ENCODE data around the gene SLC39A10. TPM values are rescaled to one million over a fixed set of nuclear protein-coding genes. Genes with fewer than 3 reads are reported as not detected.
A peak's percentile ranks its signal among the peaks of the same experiment; 100 is the strongest.

Gene SLC39A10
- total and polyA plus RNA-seq, 2 of the 4 experiments (the other 2 are of a cell fraction) = 17.6 to 64.7 TPM

DNA sequence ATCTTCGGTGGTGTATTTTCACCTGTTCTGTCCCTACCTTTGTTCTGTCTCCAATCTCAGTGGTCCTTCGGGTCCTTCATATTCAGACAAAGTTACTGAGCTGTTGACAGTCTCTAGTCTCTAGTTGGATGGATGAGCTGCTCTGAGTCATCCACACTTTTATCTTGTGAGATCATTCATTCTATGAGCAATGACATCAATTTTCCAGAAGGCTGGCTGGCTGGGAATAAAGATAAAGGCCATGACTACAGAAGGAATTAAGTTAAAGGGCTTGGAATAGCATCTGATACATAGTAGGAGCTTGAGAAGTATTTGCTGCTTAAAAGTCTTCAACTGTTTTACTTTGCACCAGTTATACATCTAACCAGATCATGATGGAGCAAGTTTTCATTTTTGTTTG is 43.1 kb upstream of the SLC39A10 start:
- H2BK120ac ChIP-seq (ENCODE audit: low read depth, low read length) = peak overlapping the region; percentile 80; the same call in 1 of the 2 replicates
- TF ChIP-seq BHLHE40 (IDR thresholded peaks at IDR 0.05; ENCODE audit: low read depth, low read length) (peak; percentile 26; the same call in 1 of the 2 replicates), NFE2L2 (IDR thresholded peaks at IDR 0.05; ENCODE audit: low read depth, low read length) (no peak), MXI1 (IDR thresholded peaks at IDR 0.05; ENCODE audit: borderline replicate concordance, low read depth, low read length) (no peak), CEBPB (IDR thresholded peaks at IDR 0.05; ENCODE audit: low read depth, low read length) (no peak; the same call in 1 of the 2 replicates), RCOR1 (IDR thresholded peaks at IDR 0.05; ENCODE audit: insufficient replicate concordance, low read length) (peak; percentile 56), CHD1 (IDR thresholded peaks at IDR 0.05; ENCODE audit: low read depth, low read length) (no peak), SMC3 (IDR thresholded peaks at IDR 0.05; ENCODE audit: low read depth, low read length) (no peak), ELK1 (IDR thresholded peaks at IDR 0.05; ENCODE audit: borderline replicate concordance, low read depth, low read length) (no peak), POLR2A (IDR thresholded peaks at IDR 0.05; ENCODE audit: low read depth, low read length) (peak; percentile 40; the same call in 1 of the 2 replicates), FOS (IDR thresholded peaks at IDR 0.05; ENCODE audit: low read depth, low read length) (peak; percentile 92), RAD21 (IDR thresholded peaks at IDR 0.05; ENCODE audit: low read length) (no peak)
- TF ChIP-seq, protein P1, sequence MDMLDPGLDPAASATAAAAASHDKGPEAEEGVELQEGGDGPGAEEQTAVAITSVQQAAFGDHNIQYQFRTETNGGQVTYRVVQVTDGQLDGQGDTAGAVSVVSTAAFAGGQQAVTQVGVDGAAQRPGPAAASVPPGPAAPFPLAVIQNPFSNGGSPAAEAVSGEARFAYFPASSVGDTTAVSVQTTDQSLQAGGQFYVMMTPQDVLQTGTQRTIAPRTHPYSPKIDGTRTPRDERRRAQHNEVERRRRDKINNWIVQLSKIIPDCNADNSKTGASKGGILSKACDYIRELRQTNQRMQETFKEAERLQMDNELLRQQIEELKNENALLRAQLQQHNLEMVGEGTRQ (IDR thresholded peaks at IDR 0.05; ENCODE audit: low read depth, low read length) = no peak
- dilution Hi-C loops (cut with HindIII; ENCODE audit: low sequenced_read_pairs, unreplicated experiment) = no loop called here
- in situ Hi-C loops (cut with MboI; ENCODE audit: low sequenced_read_pairs) = no loop called here
- peak overlapping the region; percentile 74 to 91 for H4K8ac ChIP-seq (ENCODE audit: low read depth in 2 of 2, low read length in 2 of 2)
- H2BK20ac ChIP-seq (ENCODE audit: low read depth, low read length) = peak overlapping the region; percentile 85
- peak overlapping the region; percentile 47; the same call in 1 of the 2 replicates for H3K4me3 ChIP-seq (ENCODE audit: insufficient read depth, low read depth, low read length)
- H2AK5ac ChIP-seq (ENCODE audit: low read depth, low read length) = no peak overlapping the region
- intact Hi-C loops (cut with micrococcal nuclease) = loop anchor here (2.0 to 5.0 kb wide), 4 partner anchors 43 to 453 kb away; partner anchors contain the start of gene SLC39A10
- peak overlapping the region; percentile 68; the same call in 1 of the 2 replicates for H3K4ac ChIP-seq (ENCODE audit: low read depth, low read length)
- H2BK5ac ChIP-seq (ENCODE audit: low read depth, low read length, poor library complexity, severe bottlenecking) = peak overlapping the region; percentile 98
- H3K18ac ChIP-seq (ENCODE audit: low read depth, low read length) = peak overlapping the region; percentile 94; the same call in 1 of the 2 replicates
- POLR2A ChIA-PET (ENCODE audit: unreplicated experiment) = interaction anchor here (0.6 kb wide), 1 partner anchor 1800 kb away, joined by 3 read pairs; no protein-coding TSS in a partner anchor
- no peaks in the 10 kb centered on the region for H3K27me3 ChIP-seq (ENCODE audit: control insufficient read depth, insufficient read depth, low read length)
- CTCF ChIA-PET = interaction anchor here (0.9 kb wide), 1 partner anchor 55 kb away, joined by 3 read pairs; no protein-coding TSS in a partner anchor
- H4K20me1 ChIP-seq (ENCODE audit: insufficient read depth, low read length) = no peaks in the 10 kb centered on the region
- H3K9me1 ChIP-seq (ENCODE audit: insufficient read depth, low read length) = peaks cover 3% of the 10 kb centered on the region; the same call in 1 of the 2 replicates
- no peak overlapping the region for H2AK9ac ChIP-seq (replicated peaks; ENCODE audit: low read depth, low read length, poor library complexity)
- no peaks in the 10 kb centered on the region for H3K36me3 ChIP-seq (ENCODE audit: control insufficient read depth, insufficient read depth, low read length)
- H4K5ac ChIP-seq (ENCODE audit: low read depth, low read length) = peak overlapping the region; percentile 73; the same call in 1 of the 2 replicates
- ATAC-seq (ENCODE audit: low read depth) (peak; percentile 63), DNase-seq (peak; percentile 95)
- H3K27ac ChIP-seq (ENCODE audit: insufficient read depth, low read length) = peak overlapping the region; percentile 38; the same call in 1 of the 2 replicates
- peak overlapping the region; percentile 64; the same call in 1 of the 2 replicates for H3K14ac ChIP-seq (replicated peaks; ENCODE audit: low read depth, low read length)
- no CpG with 5 or more reads among the region's 2 CpGs for WGBS, 2 experiments (ENCODE audit: extremely low coverage in 2 of 2, insufficient read length in 1 of 2)
- peaks cover 10 to 19% of the 10 kb centered on the region in 2 experiments for H3K79me1 ChIP-seq (ENCODE audit: low read depth in 1 of 2, low read length in 2 of 2)
- peak overlapping the region; percentile 99; the same call in 2 of the 3 replicates for H2BK15ac ChIP-seq (ENCODE audit: low read depth, low read length)
- peak overlapping the region; percentile 29 for H4K91ac ChIP-seq (ENCODE audit: insufficient read depth, low read depth, low read length)
- H3K4me2 ChIP-seq (ENCODE audit: low read depth, low read length) = peak overlapping the region; percentile 94; the same call in 1 of the 2 replicates
- H3K9me3 ChIP-seq (ENCODE audit: control insufficient read depth, insufficient read depth, low read length) = no peaks in the 10 kb centered on the region
- no peak overlapping the region for H3K23ac ChIP-seq (ENCODE audit: low read depth, low read length)
- no TSS peak for BruUV-seq (replicated peaks)
- H3K9ac ChIP-seq (ENCODE audit: low read depth, low read length) = peak overlapping the region; percentile 87; the same call in 1 of the 2 replicates
- peaks cover 11% of the 10 kb centered on the region for H3K4me1 ChIP-seq (ENCODE audit: control insufficient read depth, insufficient read depth, low read length)
- H2AFZ ChIP-seq (replicated peaks; ENCODE audit: low read length, poor library complexity) = no peak overlapping the region
- 0 out of 2 replicates have a peak overlapping the region, but pooled peaks have one; percentile 15 for H3K56ac ChIP-seq (ENCODE audit: extremely low read depth, insufficient read depth, low read length)

All from IMR-90 (cell line).